Transverse colon (tissue), 3 donors: ENCODE measurements around the gene LEMD1.

ENCODE experiments used
- POLR2A ChIP-seq: fragments of 450-650 bp; IDR thresholded peaks from one replicate; pipeline ENCODE4 v1.6.1; 2016; ENCODE audit warnings: antibody characterized with exemption, mild to moderate bottlenecking, moderate library complexity
- POLR2AphosphoS5 ChIP-seq, 3 donors: sonication (generic); formaldehyde crosslinking; IDR thresholded peaks; one replicate each; pipeline ENCODE4 v1.6.1; 2016; ENCODE audit warnings: antibody characterized with exemption in 3 of 3

- TF ChIP-seq POLR2AphosphoS5 (IDR thresholded peaks at IDR 0.05): no peak
- TF ChIP-seq POLR2A: no peak
These were observed 30.5 kb upstream of the LEMD1 start for GRCh38 chr1:205452364-205452763.
